LNCAP (cell line): ENCODE data around the gene PDLIM1.

Source experiments
- CTCF ChIP-seq: fragments of 450-650 bp; IDR thresholded peaks from 2 replicates; pipeline ENCODE4 v1.5.1; 2017; ENCODE audit warnings: mild to moderate bottlenecking

Gene PDLIM1

DNA sequence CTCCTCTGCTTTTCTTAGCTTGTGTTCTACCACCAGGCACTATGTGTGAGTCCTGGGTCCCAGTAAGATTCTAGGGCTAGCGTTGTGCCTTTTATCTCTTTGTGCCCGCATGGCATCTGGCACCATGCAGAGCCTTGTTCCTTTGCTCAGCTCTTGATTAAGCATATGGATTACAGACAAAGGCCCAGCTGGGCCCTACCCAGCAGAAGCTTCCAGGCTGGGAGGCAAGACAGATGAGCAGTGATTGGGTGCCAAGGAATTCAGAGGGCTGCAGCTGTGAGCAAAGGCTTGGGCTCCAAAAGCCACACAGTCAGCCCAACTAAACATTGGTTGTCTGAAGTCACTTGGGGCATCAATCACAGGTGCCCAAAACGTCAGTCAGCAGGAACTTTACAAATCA, 94.8 kb downstream of the PDLIM1 start:
- TF ChIP-seq CTCF, result no peak

DNA sequence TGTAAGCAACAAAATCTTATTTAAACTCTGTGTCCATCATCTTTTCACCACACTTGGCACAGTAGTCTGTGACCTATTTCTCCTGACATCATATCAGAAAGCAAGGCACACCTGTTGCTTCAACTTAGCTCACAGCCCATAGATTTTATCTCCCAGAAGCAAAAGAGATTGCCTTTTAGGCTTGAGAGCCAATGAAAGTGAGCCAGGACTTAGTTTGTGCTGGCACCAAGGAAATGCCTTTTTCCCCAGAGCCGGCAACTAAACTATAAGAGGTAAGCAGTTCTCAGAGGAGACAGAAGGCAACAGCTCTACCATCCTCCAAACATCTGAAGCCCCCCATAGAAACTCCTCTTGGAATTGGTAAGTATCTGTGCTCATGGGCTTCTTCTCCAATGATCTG, 96.9 kb downstream of the PDLIM1 start, which contains the start of gene ACSM6:
Gene ACSM6, plus strand, starts transcription at position 295 of the 400 bp plus-strand sequence. CDS start 248 bp downstream, outside the sequence.
- no peak for TF ChIP-seq CTCF

DNA sequence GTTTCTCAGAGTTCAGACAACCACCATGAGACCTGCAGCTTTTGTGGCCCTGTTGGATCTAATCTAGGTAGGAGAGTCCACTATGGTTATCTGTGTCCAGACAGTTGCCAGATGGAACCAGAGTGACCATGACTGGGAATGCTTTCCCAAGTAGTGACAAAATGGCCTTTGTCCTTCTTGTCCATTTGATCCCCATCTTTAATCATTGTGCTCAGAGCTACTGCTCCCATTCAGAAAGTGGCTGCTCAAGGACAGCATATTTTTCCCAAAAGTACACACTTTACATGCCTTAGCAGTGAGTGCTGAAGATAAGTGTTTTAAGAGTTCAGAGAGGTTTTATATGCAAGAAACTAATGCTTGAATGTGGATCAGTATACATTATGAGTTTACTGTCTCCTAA, 102.2 kb downstream of the PDLIM1 start:
- TF ChIP-seq CTCF, result no peak

DNA sequence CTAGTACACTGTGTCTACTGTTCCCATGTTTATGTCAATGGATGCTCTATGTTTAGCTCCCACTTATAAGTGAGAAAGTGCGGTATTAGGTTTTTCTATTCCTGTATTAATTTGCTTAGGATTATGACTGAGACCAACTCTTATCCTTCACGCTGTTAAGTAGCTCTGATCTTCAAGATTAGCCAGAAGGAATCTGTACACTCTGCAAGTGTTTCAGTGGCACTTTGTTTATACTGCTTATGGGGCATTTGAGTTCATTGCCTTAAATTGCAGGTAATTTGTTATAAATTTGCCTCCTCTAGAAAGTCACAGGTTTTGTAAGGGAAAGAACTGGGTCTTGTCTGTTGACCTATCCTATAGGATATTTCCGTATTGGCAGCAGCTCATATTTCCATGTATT, 103.2 kb downstream of the PDLIM1 start:
- TF ChIP-seq CTCF, result no peak
